OCI-LY1 (cell line): ENCODE measurements around the gene SYT2.
"Not testable (repeated sequence)": the region's sequence is repeated elsewhere in the genome, so short reads cannot be mapped to it uniquely, and the experiment has no call there.

Experiments
- EZH2 ChIP-seq: fragments of 200-600 bp; sonication (generic), shearing (Covaris generic); IDR thresholded peaks from 2 replicates; pipeline ENCODE4 v1.8.0; 2017; ENCODE audit warnings: borderline replicate concordance, mixed run types, mild to moderate bottlenecking, antibody characterized with exemption, low read length, moderate library complexity, mixed read lengths
- TF ChIP-seq, protein P1 (sequence below): fragments of 200-600 bp; sonication (generic), shearing (Covaris generic); IDR thresholded peaks from 2 replicates; pipeline ENCODE4 v1.5.1; 2017; ENCODE audit warnings: mild to moderate bottlenecking, antibody characterized with exemption, low read length, moderate library complexity, mixed read lengths

DNA sequence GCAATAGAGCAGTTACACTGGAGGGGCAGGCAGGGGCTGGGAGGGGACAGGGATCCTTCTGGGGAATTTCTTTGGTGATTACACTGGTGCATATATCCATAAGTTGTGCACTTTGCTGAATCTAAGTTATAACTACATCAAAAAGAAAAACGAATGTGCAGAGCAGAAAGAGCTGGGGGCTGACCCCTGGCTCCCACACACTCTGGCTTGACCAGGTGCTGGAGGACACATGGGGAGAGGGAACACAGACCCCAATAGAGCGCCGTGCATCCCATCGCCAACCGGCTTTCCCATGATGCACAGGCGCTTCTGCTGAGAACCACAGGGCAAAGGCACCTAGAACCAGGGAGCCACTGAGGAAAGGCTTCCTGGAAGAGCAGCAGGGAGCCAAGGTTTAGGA lies 80.2 kb downstream of the SYT2 start:
- not testable (repeated sequence) for TF ChIP-seq EZH2
- TF ChIP-seq, protein P1, sequence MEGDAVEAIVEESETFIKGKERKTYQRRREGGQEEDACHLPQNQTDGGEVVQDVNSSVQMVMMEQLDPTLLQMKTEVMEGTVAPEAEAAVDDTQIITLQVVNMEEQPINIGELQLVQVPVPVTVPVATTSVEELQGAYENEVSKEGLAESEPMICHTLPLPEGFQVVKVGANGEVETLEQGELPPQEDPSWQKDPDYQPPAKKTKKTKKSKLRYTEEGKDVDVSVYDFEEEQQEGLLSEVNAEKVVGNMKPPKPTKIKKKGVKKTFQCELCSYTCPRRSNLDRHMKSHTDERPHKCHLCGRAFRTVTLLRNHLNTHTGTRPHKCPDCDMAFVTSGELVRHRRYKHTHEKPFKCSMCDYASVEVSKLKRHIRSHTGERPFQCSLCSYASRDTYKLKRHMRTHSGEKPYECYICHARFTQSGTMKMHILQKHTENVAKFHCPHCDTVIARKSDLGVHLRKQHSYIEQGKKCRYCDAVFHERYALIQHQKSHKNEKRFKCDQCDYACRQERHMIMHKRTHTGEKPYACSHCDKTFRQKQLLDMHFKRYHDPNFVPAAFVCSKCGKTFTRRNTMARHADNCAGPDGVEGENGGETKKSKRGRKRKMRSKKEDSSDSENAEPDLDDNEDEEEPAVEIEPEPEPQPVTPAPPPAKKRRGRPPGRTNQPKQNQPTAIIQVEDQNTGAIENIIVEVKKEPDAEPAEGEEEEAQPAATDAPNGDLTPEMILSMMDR: not testable (repeated sequence)
